BLaER1 (cell line): ENCODE measurements around the gene OSBP2.

Source experiments
- H3K27ac ChIP-seq: shearing (Covaris generic); formaldehyde crosslinking; 2 replicates; pipeline ENCODE4 v1.8.1; 2022
- H3K27me3 ChIP-seq: shearing (Covaris generic); formaldehyde crosslinking; 2 replicates; pipeline ENCODE4 v1.8.1; 2022
- H3K36me3 ChIP-seq: shearing (Covaris generic); formaldehyde crosslinking; 2 replicates; pipeline ENCODE4 v1.8.1; 2022
- H3K4me1 ChIP-seq: shearing (Covaris generic); formaldehyde crosslinking; 2 replicates; pipeline ENCODE4 v1.8.1; 2022
- H3K4me2 ChIP-seq: shearing (Covaris generic); formaldehyde crosslinking; 2 replicates; pipeline ENCODE4 v1.8.1; 2022
- H3K4me3 ChIP-seq: shearing (Covaris generic); formaldehyde crosslinking; 2 replicates; pipeline ENCODE4 v1.8.1; 2022
- H3K9ac ChIP-seq: shearing (Covaris generic); formaldehyde crosslinking; 2 replicates; pipeline ENCODE4 v1.8.1; 2022
- H3K9me3 ChIP-seq: shearing (Covaris generic); formaldehyde crosslinking; 2 replicates; pipeline ENCODE4 v1.8.1; 2022
- H4K20me1 ChIP-seq: shearing (Covaris generic); formaldehyde crosslinking; 2 replicates; pipeline ENCODE4 v1.8.1; 2022
- Cebpa-rat ChIP-seq: shearing (Covaris generic); IDR thresholded peaks from 2 replicates; pipeline ENCODE4 v1.8.1; 2022

OSBP2 gene

GRCh38 chr22:30925667-30926066 lies 231.0 kb downstream of the OSBP2 start:
- Histone ChIP-seq H3K27me3 (peaks cover 20% of the 10 kb centered on the region), H3K4me1 (no peaks in the 10 kb centered on the region), H3K36me3 (peaks cover 76% of the 10 kb centered on the region), H3K4me3 (no peak overlapping the region), H3K9me3 (0 out of 2 replicates have a peak, but pooled peaks cover 3% of the 10 kb centered on the region), H3K27ac (no peak overlapping the region), H3K4me2 (no peak overlapping the region), H4K20me1 (peaks cover 29% of the 10 kb centered on the region), H3K9ac (no peak overlapping the region)
- no peak for TF ChIP-seq Cebpa-rat

- peaks cover 38% of the 10 kb centered on the region for H4K20me1 ChIP-seq
- H3K4me1 ChIP-seq: no peaks in the 10 kb centered on the region
- peaks cover 11% of the 10 kb centered on the region for H3K27me3 ChIP-seq
- peaks cover 86% of the 10 kb centered on the region for H3K36me3 ChIP-seq
- no peak overlapping the region for H3K4me3 ChIP-seq
- TF ChIP-seq Cebpa-rat: no peak
- H3K27ac ChIP-seq: no peak overlapping the region
- no peak overlapping the region for H3K4me2 ChIP-seq
- H3K9ac ChIP-seq: no peak overlapping the region
- 0 out of 2 replicates have a peak, but pooled peaks cover 3% of the 10 kb centered on the region for H3K9me3 ChIP-seq
Measured at GRCh38 chr22:30926706-30927105, 232.0 kb downstream of the OSBP2 start.

- Histone ChIP-seq H3K36me3 (peaks cover 97% of the 10 kb centered on the region), H3K9ac (no peak overlapping the region), H3K9me3 (no peaks in the 10 kb centered on the region), H3K4me1 (no peaks in the 10 kb centered on the region), H3K27ac (no peak overlapping the region), H3K4me2 (no peak overlapping the region), H4K20me1 (peaks cover 49% of the 10 kb centered on the region), H3K4me3 (no peak overlapping the region), H3K27me3 (no peaks in the 10 kb centered on the region; the same call in 1 of the 2 replicates)
- TF ChIP-seq Cebpa-rat: no peak
Measured at GRCh38 chr22:30927806-30928205, 233.1 kb downstream of the OSBP2 start.

GRCh38 chr22:30928401-30928800 lies 233.7 kb downstream of the OSBP2 start:
- H3K36me3 ChIP-seq: peaks cover 99% of the 10 kb centered on the region
- no peaks in the 10 kb centered on the region for H3K27me3 ChIP-seq
- H3K9me3 ChIP-seq: no peaks in the 10 kb centered on the region
- H4K20me1 ChIP-seq: peaks cover 53% of the 10 kb centered on the region
- no peak for TF ChIP-seq Cebpa-rat
- no peak overlapping the region for H3K27ac ChIP-seq
- H3K4me1 ChIP-seq: no peaks in the 10 kb centered on the region
- H3K4me3 ChIP-seq: no peak overlapping the region
- H3K9ac ChIP-seq: no peak overlapping the region
- no peak overlapping the region for H3K4me2 ChIP-seq

- Histone ChIP-seq H3K4me1 (no peaks in the 10 kb centered on the region), H3K27me3 (no peaks in the 10 kb centered on the region), H3K4me2 (no peak overlapping the region), H3K27ac (no peak overlapping the region), H3K9me3 (no peaks in the 10 kb centered on the region), H3K36me3 (peaks cover 100% of the 10 kb centered on the region), H3K9ac (no peak overlapping the region), H4K20me1 (peaks cover 64% of the 10 kb centered on the region), H3K4me3 (no peak overlapping the region)
- TF ChIP-seq Cebpa-rat: no peak
Measured at GRCh38 chr22:30930228-30930627, 235.6 kb downstream of the OSBP2 start.

- no peaks in the 10 kb centered on the region for H3K9me3 ChIP-seq
- no peak for TF ChIP-seq Cebpa-rat
- no peaks in the 10 kb centered on the region for H3K4me1 ChIP-seq
- no peak overlapping the region for H3K27ac ChIP-seq
- H3K4me3 ChIP-seq: no peak overlapping the region
- H3K36me3 ChIP-seq: peaks cover 100% of the 10 kb centered on the region
- no peak overlapping the region for H3K4me2 ChIP-seq
- no peak overlapping the region for H3K9ac ChIP-seq
- no peaks in the 10 kb centered on the region for H3K27me3 ChIP-seq
- H4K20me1 ChIP-seq: peaks cover 63% of the 10 kb centered on the region
Measured at GRCh38 chr22:30931541-30932300, 237.0 kb downstream of the OSBP2 start.

- Histone ChIP-seq H3K9me3 (no peaks in the 10 kb centered on the region), H3K27ac (no peak overlapping the region), H4K20me1 (peaks cover 62% of the 10 kb centered on the region), H3K4me1 (no peaks in the 10 kb centered on the region), H3K27me3 (no peaks in the 10 kb centered on the region), H3K36me3 (peaks cover 100% of the 10 kb centered on the region), H3K9ac (no peak overlapping the region), H3K4me3 (no peak overlapping the region), H3K4me2 (no peak overlapping the region)
- TF ChIP-seq Cebpa-rat: no peak
Measured at GRCh38 chr22:30932661-30933060, 238.0 kb downstream of the OSBP2 start.

GRCh38 chr22:30933457-30933856 lies 238.8 kb downstream of the OSBP2 start:
- Histone ChIP-seq H3K9me3 (no peaks in the 10 kb centered on the region), H4K20me1 (peaks cover 62% of the 10 kb centered on the region), H3K36me3 (peaks cover 100% of the 10 kb centered on the region), H3K27ac (no peak overlapping the region), H3K27me3 (no peaks in the 10 kb centered on the region), H3K9ac (no peak overlapping the region), H3K4me3 (no peak overlapping the region), H3K4me2 (no peak overlapping the region), H3K4me1 (no peaks in the 10 kb centered on the region)
- TF ChIP-seq Cebpa-rat: no peak

GRCh38 chr22:30934053-30934452 lies 239.4 kb downstream of the OSBP2 start:
- Histone ChIP-seq H3K4me2 (no peak overlapping the region), H3K36me3 (peaks cover 100% of the 10 kb centered on the region), H3K27ac (no peak overlapping the region), H3K4me1 (no peaks in the 10 kb centered on the region), H3K4me3 (no peak overlapping the region), H3K27me3 (no peaks in the 10 kb centered on the region), H3K9me3 (no peaks in the 10 kb centered on the region), H3K9ac (no peak overlapping the region), H4K20me1 (peaks cover 65% of the 10 kb centered on the region)
- no peak for TF ChIP-seq Cebpa-rat

- Histone ChIP-seq H3K27me3 (no peaks in the 10 kb centered on the region), H4K20me1 (peaks cover 66% of the 10 kb centered on the region; the same call in 1 of the 2 replicates), H3K27ac (no peak overlapping the region), H3K36me3 (peaks cover 100% of the 10 kb centered on the region), H3K4me3 (no peak overlapping the region), H3K4me2 (no peak overlapping the region), H3K4me1 (0 out of 2 replicates have a peak, but pooled peaks cover 5% of the 10 kb centered on the region), H3K9me3 (no peaks in the 10 kb centered on the region), H3K9ac (no peak overlapping the region)
- TF ChIP-seq Cebpa-rat: no peak
Measured at GRCh38 chr22:30940685-30941362, 246.2 kb downstream of the OSBP2 start.
